IMR-90 (cell line): ENCODE results near the gene NAPSA. TPM values are rescaled to one million over a fixed set of nuclear protein-coding genes. Genes with fewer than 3 reads are reported as not detected.
A peak's percentile ranks its signal among the peaks of the same experiment; 100 is the strongest.

Experiments
- ATAC-seq: fragments of 200-7000 bp; cut with Tn5 transposase; 2 replicates; pipeline ENCODE4 v1.9.1; 2020; ENCODE audit warnings: low read depth, mild to moderate bottlenecking, moderate library complexity
- BruUV-seq: library from RNA; stranded (reverse); fragments of 400-500 nt; replicated peaks from 2 replicates; lab custom pipeline; 2021; lab: Mats Ljungman, UMichigan
- CTCF ChIA-PET: fragments of 300-600 bp; formaldehyde crosslinking; extraction: SDS; loops from one replicate; lab custom pipeline; 2021; ENCODE audit warnings: antibody characterized with exemption; lab: Yijun Ruan, JAX
- POLR2A ChIA-PET: fragments of 300-600 bp; sonication (Branson Sonifier 250); formaldehyde crosslinking; loops from one replicate; lab custom pipeline; 2022; ENCODE audit warnings: antibody characterized with exemption; ENCODE audit not compliant: unreplicated experiment; lab: Charles Lee
- DNase-seq: peaks from one replicate; pipeline ENCODE4 v3.0.0; 2013
- H2AFZ ChIP-seq: replicated peaks from 2 replicates; pipeline ENCODE3; 2013; ENCODE audit warnings: low read length, mild to moderate bottlenecking; ENCODE audit not compliant: poor library complexity
- H2AK5ac ChIP-seq: 2 replicates; pipeline ENCODE4 v1.6.1; 2013; ENCODE audit warnings: low read depth, low read length, inconsistent platforms
- H2AK9ac ChIP-seq: replicated peaks from 2 replicates; pipeline ENCODE3; 2013; ENCODE audit warnings: mild to moderate bottlenecking, low read depth, low read length, moderate library complexity; ENCODE audit not compliant: poor library complexity
- H2BK120ac ChIP-seq: 2 replicates; pipeline ENCODE4 v1.6.1; 2013; ENCODE audit warnings: low read depth, low read length, inconsistent platforms
- H2BK15ac ChIP-seq: 3 replicates; pipeline ENCODE4 v1.6.1; 2013; ENCODE audit warnings: low read depth, low read length, inconsistent platforms
- H2BK20ac ChIP-seq: 2 replicates; pipeline ENCODE4 v1.6.1; 2013; ENCODE audit warnings: low read depth, mild to moderate bottlenecking, inconsistent platforms, low read length, moderate library complexity
- H2BK5ac ChIP-seq: 2 replicates; pipeline ENCODE4 v1.6.1; 2013; ENCODE audit warnings: mild to moderate bottlenecking, low read depth, low read length, inconsistent platforms; ENCODE audit not compliant: poor library complexity, severe bottlenecking
- H3K14ac ChIP-seq: replicated peaks from 2 replicates; pipeline ENCODE4 v1.6.1; 2013; ENCODE audit warnings: low read depth, low read length, inconsistent platforms
- H3K18ac ChIP-seq: 2 replicates; pipeline ENCODE4 v1.6.1; 2013; ENCODE audit warnings: low read depth, low read length, control low read depth
- H3K23ac ChIP-seq: 2 replicates; pipeline ENCODE4 v1.6.1; 2013; ENCODE audit warnings: low read depth, low read length, inconsistent platforms
- H3K27ac ChIP-seq: 2 replicates; pipeline ENCODE4 v1.5.1; 2013; ENCODE audit warnings: mild to moderate bottlenecking, control low read depth, low read length; ENCODE audit not compliant: insufficient read depth
- H3K27me3 ChIP-seq: 2 replicates; pipeline ENCODE4 v1.6.1; 2013; ENCODE audit warnings: low read length; ENCODE audit not compliant: control insufficient read depth, insufficient read depth
- H3K36me3 ChIP-seq: 2 replicates; pipeline ENCODE4 v1.6.1; 2013; ENCODE audit warnings: low read length, mixed read lengths; ENCODE audit not compliant: control insufficient read depth, insufficient read depth
- H3K4ac ChIP-seq: 2 replicates; pipeline ENCODE4 v1.6.1; 2013; ENCODE audit warnings: low read depth, low read length, inconsistent platforms
- H3K4me1 ChIP-seq: 2 replicates; pipeline ENCODE4 v1.6.1; 2013; ENCODE audit warnings: low read length, mixed read lengths; ENCODE audit not compliant: control insufficient read depth, insufficient read depth
- H3K4me2 ChIP-seq: 2 replicates; pipeline ENCODE4 v1.6.1; 2013; ENCODE audit warnings: low read depth, mild to moderate bottlenecking, control low read depth, low read length, moderate library complexity
- H3K4me3 ChIP-seq: 2 replicates; pipeline ENCODE4 v1.5.1; 2013; ENCODE audit warnings: low read depth, mild to moderate bottlenecking, control low read depth, low read length, moderate library complexity; ENCODE audit not compliant: insufficient read depth
- H3K56ac ChIP-seq: 2 replicates; pipeline ENCODE4 v1.6.1; 2013; ENCODE audit warnings: low read length, inconsistent platforms; ENCODE audit not compliant: insufficient read depth; ENCODE audit errors: extremely low read depth
- H3K79me1 ChIP-seq, 2 experiments: 2 replicates each; pipeline ENCODE4 v1.6.1; 2013; ENCODE audit warnings: low read length in 2 of 2, inconsistent platforms in 1 of 2, low read depth in 1 of 2
- H3K9ac ChIP-seq: 2 replicates; pipeline ENCODE4 v1.6.1; 2013; ENCODE audit warnings: low read depth, low read length, control low read depth
- H3K9me1 ChIP-seq: 2 replicates; pipeline ENCODE4 v1.6.1; 2013; ENCODE audit warnings: low read length, inconsistent platforms; ENCODE audit not compliant: insufficient read depth
- H3K9me3 ChIP-seq: 2 replicates; pipeline ENCODE4 v1.6.1; 2013; ENCODE audit warnings: low read length; ENCODE audit not compliant: control insufficient read depth, insufficient read depth
- H4K20me1 ChIP-seq: 2 replicates; pipeline ENCODE4 v1.6.1; 2013; ENCODE audit warnings: low read length, inconsistent platforms; ENCODE audit not compliant: insufficient read depth
- H4K5ac ChIP-seq: 2 replicates; pipeline ENCODE4 v1.6.1; 2013; ENCODE audit warnings: mild to moderate bottlenecking, low read depth, low read length, control low read depth
- H4K8ac ChIP-seq, 2 experiments: 2 replicates each; pipeline ENCODE4 v1.6.1; 2013; ENCODE audit warnings: low read depth in 2 of 2, low read length in 2 of 2, control low read depth in 1 of 2, inconsistent platforms in 1 of 2
- H4K91ac ChIP-seq: 2 replicates; pipeline ENCODE4 v1.6.1; 2013; ENCODE audit warnings: low read depth, low read length, inconsistent platforms; ENCODE audit not compliant: insufficient read depth
- CEBPB ChIP-seq: IDR thresholded peaks from 2 replicates; pipeline ENCODE4 v1.6.1; 2012; ENCODE audit warnings: low read depth, low read length, improper control_type of control experiment
- FOS ChIP-seq: fragments of 150-350 bp; IDR thresholded peaks from 2 replicates; pipeline ENCODE4 v1.6.1; 2016; ENCODE audit warnings: low read depth, low read length
- POLR2A ChIP-seq: IDR thresholded peaks from 2 replicates; pipeline ENCODE4 v1.6.1; 2012; ENCODE audit warnings: mild to moderate bottlenecking, low read depth, low read length
- RAD21 ChIP-seq: IDR thresholded peaks from 2 replicates; pipeline ENCODE4 v1.6.1; 2012; ENCODE audit warnings: low read length, improper control_type of control experiment
- SMC3 ChIP-seq: fragments of 150-350 bp; IDR thresholded peaks from 2 replicates; pipeline ENCODE4 v1.6.1; 2016; ENCODE audit warnings: low read depth, mild to moderate bottlenecking, antibody characterized with exemption, low read length, moderate library complexity
- WGBS, 2 experiments: methylation state at CpG; one replicate each; pipeline versions ENCODE4 v1.1.5 to v1.1.7; 2013; ENCODE audit warnings: missing lambda C conversion rate in 2 of 2; ENCODE audit not compliant: insufficient read length in 1 of 2; ENCODE audit errors: extremely low coverage in 2 of 2; 5-methylcytosine and 5-hydroxymethylcytosine counted together
- dilution Hi-C: fragments of 300-500 bp; cut with HindIII; formaldehyde crosslinking; loops from one replicate; pipeline ENCODE4 v1.14.3; 2018; ENCODE audit warnings: low sequenced_read_pairs; ENCODE audit not compliant: unreplicated experiment
- in situ Hi-C: fragments of 300-500 bp; cut with MboI; formaldehyde crosslinking; loops from 3 replicates; pipeline ENCODE4 v1.14.3; 2019; ENCODE audit warnings: low sequenced_read_pairs, inconsistent platforms, mixed read lengths
- intact Hi-C: fragments of 100-400 bp; cut with micrococcal nuclease; formaldehyde crosslinking; loops from 2 replicates; pipeline ENCODE4 v1.10.0; 2022
- polyA plus RNA-seq, 3 experiments: library from polyadenylated mRNA; depleted of rRNA; stranded (reverse); fragments of >200 nt; gene quantifications; 2 replicates each; pipeline ENCODE4 v1.2.3, GENCODE V29; 2012; ENCODE audit warnings: low replicate concordance in 1 of 3
- total RNA-seq: library from RNA; depleted of rRNA; stranded (reverse); fragments of >200 nt; gene quantifications from 2 replicates; pipeline ENCODE4 v1.2.3, GENCODE V29; 2012

NAPSA gene
- total and polyA plus RNA-seq, 2 of the 4 experiments (the other 2 are of a cell fraction): 0.39 TPM; not detected in 1

- no peak for TF ChIP-seq SMC3
Measured at GRCh38 chr19:50312967-50313811, 52.2 kb downstream of the NAPSA start (continued).

DNA sequence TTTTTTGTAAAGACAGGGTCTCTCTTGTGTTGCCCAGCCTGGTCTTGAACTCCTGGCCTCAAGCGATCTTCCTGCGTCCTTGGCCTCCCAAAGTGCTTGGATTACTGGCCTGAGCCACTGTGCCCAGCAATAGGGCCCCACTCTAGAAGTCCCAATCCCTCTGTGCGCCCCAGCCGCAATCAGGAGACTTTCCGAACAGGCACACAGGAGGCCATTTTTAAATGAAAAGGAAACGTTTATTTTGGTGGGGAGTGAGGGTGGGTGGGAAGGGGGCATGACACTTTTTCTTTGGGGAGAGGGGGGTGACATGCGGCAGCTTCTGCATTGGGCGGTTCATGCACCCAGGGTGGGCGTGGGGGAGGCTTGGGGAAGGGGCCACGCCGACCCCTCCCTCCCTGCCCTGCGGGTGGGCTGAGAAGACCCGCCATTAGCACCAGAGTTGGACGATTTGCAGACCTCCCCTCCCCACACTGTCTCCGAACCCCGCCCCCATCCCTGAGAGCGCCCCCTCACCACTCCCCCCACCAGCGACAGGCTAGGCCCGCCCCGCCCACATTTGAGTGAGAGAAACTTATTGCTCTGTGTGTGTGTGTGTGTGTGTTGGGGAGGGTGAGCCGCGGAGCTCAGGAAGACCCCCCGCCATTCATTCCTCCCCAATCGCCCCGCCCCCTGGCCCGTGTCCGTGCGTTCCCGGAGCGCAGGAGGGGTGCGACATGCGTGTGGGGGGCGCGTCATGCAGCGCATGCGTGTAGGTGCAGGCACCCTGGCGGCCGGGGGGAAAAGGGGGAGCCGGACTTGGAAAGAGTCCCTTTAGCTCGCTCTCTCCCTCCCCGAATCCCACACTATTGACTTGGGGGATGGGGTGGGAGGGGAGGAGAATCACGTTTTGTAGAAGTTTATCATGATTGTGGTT, 53.5 kb downstream of the NAPSA start:
- no peaks in the 10 kb centered on the region for H3K36me3 ChIP-seq
- intact Hi-C loops: no loop called here
- no peak overlapping the region for H3K14ac ChIP-seq
- no peak overlapping the region for H2AK5ac ChIP-seq
- DNase-seq: no peak
- H2AK9ac ChIP-seq: no peak overlapping the region
- H3K9me1 ChIP-seq: no peaks in the 10 kb centered on the region
- no peak overlapping the region for H4K91ac ChIP-seq
- peaks cover 2% of the 10 kb centered on the region; the same call in 1 of the 2 replicates for H3K9me3 ChIP-seq
- ChIA-PET POLR2A (no interaction called here), CTCF (no interaction called here)
- H3K9ac ChIP-seq: no peak overlapping the region
- 20% methylated on average over 2 of the region's 42 CpGs; no CpG with 5 or more reads in 1 of the 2 experiments for WGBS, 2 experiments
- no peak overlapping the region for H4K5ac ChIP-seq
- no peak overlapping the region for H3K56ac ChIP-seq
- no peak overlapping the region for H2BK15ac ChIP-seq
- H4K20me1 ChIP-seq: no peaks in the 10 kb centered on the region
- no peak overlapping the region for H3K4me3 ChIP-seq
- no peak overlapping the region for H2BK5ac ChIP-seq
- H3K4me2 ChIP-seq: no peak overlapping the region
- H2BK20ac ChIP-seq: no peak overlapping the region
- dilution Hi-C loops: no loop called here
- no peak overlapping the region for H2BK120ac ChIP-seq
- H3K23ac ChIP-seq: no peak overlapping the region
- no peak overlapping the region for H3K4ac ChIP-seq
- H3K18ac ChIP-seq: no peak overlapping the region
- H4K8ac ChIP-seq: no peak overlapping the region
- H3K4me1 ChIP-seq: no peaks in the 10 kb centered on the region
- BruUV-seq: no TSS peak
- H2AFZ ChIP-seq: peak overlapping the region; percentile 43
- TF ChIP-seq FOS (no peak), RAD21 (no peak), POLR2A (no peak), SMC3 (no peak), CEBPB (no peak)
- H3K27me3 ChIP-seq: peaks cover 41% of the 10 kb centered on the region
- no peak overlapping the region for H3K27ac ChIP-seq
- in situ Hi-C loops: no loop called here
- no peaks in the 10 kb centered on the region for H3K79me1 ChIP-seq
- no peak for ATAC-seq
